K562 (cell line): Measurements from ENCODE around the gene C3. TPM values are rescaled to one million over a fixed set of nuclear protein-coding genes. Genes with fewer than 3 reads are reported as not detected.

ENCODE experiments used
- BRD4 ChIP-seq: fragments of 200-600 bp; sonication (generic); IDR thresholded peaks from 2 replicates; pipeline ENCODE4 v1.6.1; 2017; ENCODE audit warnings: inconsistent platforms
- CUX1 ChIP-seq: fragments of 200-800 bp; sonication (Bioruptor generic); IDR thresholded peaks from 2 replicates; pipeline ENCODE4 v1.6.1; 2016; ENCODE audit warnings: missing genetic modification characterization, missing compliant biosample characterization
- MCM3 ChIP-seq: fragments of 450-650 bp; IDR thresholded peaks from 2 replicates; pipeline ENCODE4 v1.6.1; 2016
- NR2C2 ChIP-seq, 2 experiments: fragments of 200-800 bp in 1 of 2; sonication (Bioruptor generic) in 1 of 2; sonication (generic) in 1 of 2; formaldehyde crosslinking in 1 of 2; IDR thresholded peaks; 2 replicates each; pipeline versions ENCODE4 v1.6.1 to v1.8.0; 2016 to 2022; ENCODE audit warnings: mild to moderate bottlenecking in 1 of 2, missing compliant biosample characterization in 1 of 2, missing genetic modification characterization in 1 of 2, missing genetic modification reagents in 1 of 2
- OTX1 ChIP-seq: fragments of 450-650 bp; formaldehyde crosslinking; IDR thresholded peaks from 2 replicates; pipeline ENCODE4 v1.4.0; 2022; ENCODE audit warnings: mild to moderate bottlenecking
- SMAD1 ChIP-seq: fragments of 150-350 bp; IDR thresholded peaks from 2 replicates; pipeline ENCODE4 v1.6.1; 2014; ENCODE audit warnings: low read length, low read depth; ENCODE audit not compliant: partially characterized antibody
- SMAD4 ChIP-seq: fragments of 250-450 bp; sonication (Bioruptor Pico); conservative IDR thresholded peaks from 2 replicates; pipeline ENCODE4 v1.8.0; 2021; ENCODE audit warnings: inconsistent platforms, mild to moderate bottlenecking, moderate library complexity
- ZBTB40 ChIP-seq, 2 experiments: fragments of 450-650 bp in 1 of 2; sonication (generic) in 1 of 2; formaldehyde crosslinking in 1 of 2; IDR thresholded peaks; 2 replicates each; pipeline versions ENCODE4 v1.7.1 to v1.9.0; 2016 to 2022; ENCODE audit warnings: inconsistent platforms in 1 of 2, mild to moderate bottlenecking in 1 of 2, missing genetic modification reagents in 1 of 2
- ZNF347 ChIP-seq: fragments of 450-650 bp; formaldehyde crosslinking; IDR thresholded peaks from 2 replicates; pipeline ENCODE4 v1.4.0; 2020; ENCODE audit warnings: low read depth, mild to moderate bottlenecking, moderate library complexity
- ZNF699 ChIP-seq: fragments of 250-450 bp; sonication (Bioruptor Pico); IDR thresholded peaks from 2 replicates; pipeline ENCODE4 v1.8.0; 2021; ENCODE audit warnings: mild to moderate bottlenecking, moderate library complexity; ENCODE audit not compliant: insufficient replicate concordance
- polyA plus RNA-seq, 8 experiments: library from polyadenylated mRNA; depleted of rRNA in 4 of 8; stranded (reverse) in 5 of 8; unstranded in 3 of 8; fragments of >200 nt; fragmentation: Nextera tagmentation in 2 of 8; fragmentation: Illumina TruSeq in 1 of 8; extraction: Ambion mirVana in 2 of 8; extraction: Trizol in 1 of 8; gene quantifications; 2 replicates each; pipeline versions ENCODE4 v1.2.1 to v1.2.3, GENCODE V29; 2011 to 2014; ENCODE audit warnings: inconsistent platforms in 1 of 8, missing spikeins in 1 of 8
- total RNA-seq, 7 experiments: library from RNA; depleted of rRNA in 6 of 7; stranded (reverse); fragments of >200 nt in 6 of 7; fragmentation: Illumina TruSeq in 2 of 7; extraction: Trizol in 2 of 7; gene quantifications; 2 replicates each; pipeline versions ENCODE4 v1.2.1 to v1.2.3, GENCODE V29; 2011 to 2021; ENCODE audit warnings: low replicate concordance in 1 of 7

The C3 gene
- total and polyA plus RNA-seq, 9 of the 15 experiments (the other 6 are each of a cell fraction or from before 2014, with no cell fraction given): 0.59 to 10.6 (median 2.2) TPM

GRCh38 chr19:6767357-6768235, 47.1 kb upstream of the C3 start, which contains the start of gene SH2D3A (continued):
- no peak for TF ChIP-seq NR2C2 (CRISPR knock-in tag; IDR thresholded peaks at IDR 0.05)
- TF ChIP-seq NR2C2 (tag; IDR thresholded peaks at IDR 0.05): no peak
- TF ChIP-seq ZNF347 (CRISPR knock-in tag): no peak
- TF ChIP-seq SMAD1: no peak
- TF ChIP-seq ZBTB40 (IDR thresholded peaks at IDR 0.05): no peak
- no peak for TF ChIP-seq ZBTB40 (CRISPR knock-in tag; IDR thresholded peaks at IDR 0.05)
- TF ChIP-seq ZNF699: no peak
- no peak for TF ChIP-seq MCM3
- TF ChIP-seq BRD4: no peak
- no peak for TF ChIP-seq SMAD4 (CRISPR knock-in tag)
- 0 out of 2 replicates have a peak, but pooled peaks have one; percentile 17 for TF ChIP-seq OTX1 (CRISPR knock-in tag)
- TF ChIP-seq CUX1 (CRISPR knock-in tag): no peak
